GF-D8 (cell line): Measurements from ENCODE around the gene TMC1.

Experiments used
- DNase-seq: peaks from one replicate; lab custom pipeline; 2025; lab: John Stamatoyannopoulos, UW

The TMC1 gene

GRCh38 chr9:72618811-72619210 is 97.4 kb downstream of the TMC1 start:
- no peak for DNase-seq

GRCh38 chr9:72622186-72622585 is 100.8 kb downstream of the TMC1 start:
- DNase-seq, result no peak

GRCh38 chr9:72623156-72623555 is 101.7 kb downstream of the TMC1 start:
- no peak for DNase-seq

- DNase-seq, result no peak
Measured at GRCh38 chr9:72627147-72627546, 105.7 kb downstream of the TMC1 start.

GRCh38 chr9:72627956-72628540 is 106.6 kb downstream of the TMC1 start:
- no peak for DNase-seq

GRCh38 chr9:72633966-72634365 is 112.6 kb downstream of the TMC1 start:
- no peak for DNase-seq

GRCh38 chr9:72635197-72635596 is 113.8 kb downstream of the TMC1 start:
- DNase-seq, result no peak

GRCh38 chr9:72636621-72637020 is 115.2 kb downstream of the TMC1 start:
- DNase-seq, result no peak

- DNase-seq, result no peak
Measured at GRCh38 chr9:72643651-72644050, 122.2 kb downstream of the TMC1 start.

GRCh38 chr9:72646061-72646460 is 124.7 kb downstream of the TMC1 start:
- no peak for DNase-seq

- DNase-seq, result no peak
Measured at GRCh38 chr9:72648324-72649126, 127.1 kb downstream of the TMC1 start.

GRCh38 chr9:72649127-72649442 is 127.7 kb downstream of the TMC1 start:
- no peak for DNase-seq

GRCh38 chr9:72650206-72650605 is 128.8 kb downstream of the TMC1 start:
- DNase-seq, result no peak

- no peak for DNase-seq
Measured at GRCh38 chr9:72656021-72656420, 134.6 kb downstream of the TMC1 start.

GRCh38 chr9:72657023-72657422 is 135.6 kb downstream of the TMC1 start:
- DNase-seq, result no peak

GRCh38 chr9:72658703-72659102 is 137.3 kb downstream of the TMC1 start:
- no peak for DNase-seq

GRCh38 chr9:72661401-72662135 is 140.2 kb downstream of the TMC1 start:
- DNase-seq, result no peak

GRCh38 chr9:72665421-72665820 is 144.0 kb downstream of the TMC1 start:
- DNase-seq, result no peak

- DNase-seq, result no peak
Measured at GRCh38 chr9:72667181-72667580, 145.8 kb downstream of the TMC1 start.

GRCh38 chr9:72674961-72675360 is 153.6 kb downstream of the TMC1 start:
- no peak for DNase-seq

GRCh38 chr9:72675586-72675985 is 154.2 kb downstream of the TMC1 start:
- DNase-seq, result no peak

- DNase-seq, result no peak
Measured at GRCh38 chr9:72680593-72681282, 159.3 kb downstream of the TMC1 start.

GRCh38 chr9:72681283-72681630 is 159.8 kb downstream of the TMC1 start:
- DNase-seq, result no peak
